GM19328 (cell line): ENCODE results near the gene FBXO22.
"Not testable (repeated sequence)": the region's sequence is repeated elsewhere in the genome, so short reads cannot be mapped to it uniquely, and the experiment has no call there.

Experiments used
- ATAC-seq: cut with Tn5 transposase; IDR thresholded peaks from one replicate; pipeline ENCODE4 v1.9.1; 2021; ENCODE audit warnings: mild to moderate bottlenecking, moderate library complexity; ENCODE audit not compliant: unreplicated experiment

Gene FBXO22

GRCh38 chr15:75966073-75966472, 62.4 kb downstream of the FBXO22 start:
- no peak for ATAC-seq

- not testable (repeated sequence) for ATAC-seq
These were observed 73.1 kb downstream of the FBXO22 start for GRCh38 chr15:75976766-75977165.

GRCh38 chr15:75981149-75981815, 77.6 kb downstream of the FBXO22 start:
- no peak for ATAC-seq

GRCh38 chr15:75982468-75982867, 78.8 kb downstream of the FBXO22 start:
- no peak for ATAC-seq

GRCh38 chr15:75984706-75985105, 81.0 kb downstream of the FBXO22 start:
- ATAC-seq, result not testable (repeated sequence)

- ATAC-seq, result no peak
These were observed 82.3 kb downstream of the FBXO22 start for GRCh38 chr15:75985971-75986370.

- ATAC-seq, result no peak
These were observed 85.4 kb downstream of the FBXO22 start for GRCh38 chr15:75989045-75989444.

- no peak for ATAC-seq
These were observed 86.2 kb downstream of the FBXO22 start for GRCh38 chr15:75989875-75990274.
